ENCODE data around the gene NUBP1. TPM values are rescaled to one million over a fixed set of nuclear protein-coding genes. Genes with fewer than 3 reads are reported as not detected.
A peak's percentile ranks its signal among the peaks of the same experiment; 100 is the strongest.

NUBP1 gene
- 10 to 100 TPM; 18.0 to 29.4 (median 25.1) TPM for total RNA-seq (2021; fragmentation: NEBNext Ultra II Directional; extraction: Animal tissue kit (Norgen Biotek cat#: 25700))
- long read RNA-seq, transcript NUBP1-201 (11 exons, 1,228 nt) = major isoform, 16 of 27 reads
- long read RNA-seq, partial matches to known transcripts = 4 of 27 reads
- long read RNA-seq, other reads (novel, unspliced or antisense) = 7 of 27 reads

- no peaks in the 10 kb centered on the region; the same call in 1 of the 2 replicates for H3K27me3 Mint-ChIP-seq (ENCODE audit: insufficient read depth)
Observed at GRCh38 chr16:10743610-10744369, at the start of gene NUBP1. NUBP1 (plus strand) TSS chr16:10743842; CDS start chr16:10743864, 22 bp downstream.

DNA sequence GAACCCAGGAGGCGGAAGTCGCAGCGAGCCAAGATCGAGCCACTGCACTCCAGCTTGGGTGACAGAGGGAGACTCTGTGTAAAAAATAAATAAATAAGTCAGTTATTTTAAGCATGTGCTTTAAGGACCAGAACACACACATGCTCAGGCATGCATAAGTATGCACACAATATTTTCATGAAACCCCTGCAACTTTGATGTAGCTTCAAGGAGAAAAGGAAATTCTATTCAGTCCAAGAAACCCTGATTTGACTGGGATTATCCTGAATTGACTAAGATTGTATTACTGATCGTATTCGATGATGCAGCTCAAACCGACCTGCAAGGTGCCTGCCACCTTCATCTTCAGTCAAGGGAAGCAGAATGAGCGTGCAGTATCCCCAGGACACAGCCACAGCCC, 49.8 kb upstream of the NUBP1 start:
- Mint-ChIP-seq H3K27me3 (ENCODE audit: insufficient read depth) (peaks cover 7% of the 10 kb centered on the region), H3K4me1 (ENCODE audit: low read depth) (no peaks in the 10 kb centered on the region), H3K27ac (no peak overlapping the region), H3K36me3 (ENCODE audit: low read depth) (no peaks in the 10 kb centered on the region), H3K9me3 (no peaks in the 10 kb centered on the region), H3K4me3 (no peak overlapping the region)
- TF ChIP-seq CTCF (IDR thresholded peaks at IDR 0.05) = no peak
- DNase-seq = no peak

More at GRCh38 chr16:10743610-10744369, at the start of gene NUBP1:
- DNase-seq = peak; percentile 96
- TF ChIP-seq CTCF (IDR thresholded peaks at IDR 0.05) = no peak
- Mint-ChIP-seq H3K9me3 (no peaks in the 10 kb centered on the region), H3K4me1 (ENCODE audit: low read depth) (peaks cover 41% of the 10 kb centered on the region), H3K36me3 (ENCODE audit: low read depth) (peaks cover 4% of the 10 kb centered on the region; the same call in 1 of the 2 replicates), H3K4me3 (peak within 1 kb of the TSS; percentile 93), H3K27ac (peak within 1 kb of the TSS; percentile 100)

DNA sequence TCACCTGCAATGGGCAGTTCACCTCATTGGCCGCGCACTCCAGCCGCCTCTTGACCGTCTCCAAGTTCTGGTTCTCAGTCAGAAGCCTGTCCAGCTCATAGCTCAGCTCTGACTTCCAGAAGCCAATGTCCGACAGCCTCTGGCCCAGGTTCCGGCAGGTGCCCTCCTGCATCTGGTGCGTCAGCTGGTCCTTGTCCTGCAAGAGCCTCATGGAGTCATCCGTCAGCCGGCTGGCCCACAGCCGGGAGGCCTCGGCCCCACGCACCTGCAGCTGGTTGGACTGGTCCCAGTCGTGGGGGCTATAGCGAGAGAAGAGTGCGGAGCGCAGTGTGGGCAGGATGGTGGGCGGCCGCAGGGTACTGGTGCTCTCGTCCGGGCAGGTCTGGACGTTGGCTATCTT, 49.3 kb upstream of the NUBP1 start:
- Mint-ChIP-seq H3K27ac (no peak overlapping the region), H3K4me1 (ENCODE audit: low read depth) (no peaks in the 10 kb centered on the region), H3K27me3 (ENCODE audit: insufficient read depth) (peaks cover 7% of the 10 kb centered on the region), H3K4me3 (no peak overlapping the region), H3K9me3 (no peaks in the 10 kb centered on the region), H3K36me3 (ENCODE audit: low read depth) (no peaks in the 10 kb centered on the region)
- TF ChIP-seq CTCF (IDR thresholded peaks at IDR 0.05) = no peak
- no peak for DNase-seq

GRCh38 chr16:10694830-10695229, 48.8 kb upstream of the NUBP1 start, which contains the start of gene TEKT5:
TEKT5 (minus strand) TSS chr16:10694930; CDS start chr16:10694873, 57 bp downstream.
- no peak for TF ChIP-seq CTCF (IDR thresholded peaks at IDR 0.05)
- Mint-ChIP-seq H3K9me3 (no peaks in the 10 kb centered on the region), H3K27me3 (ENCODE audit: insufficient read depth) (peaks cover 7% of the 10 kb centered on the region), H3K4me3 (no peak within 1 kb of the TSS), H3K36me3 (ENCODE audit: low read depth) (no peaks in the 10 kb centered on the region), H3K27ac (no peak within 1 kb of the TSS), H3K4me1 (ENCODE audit: low read depth) (no peaks in the 10 kb centered on the region)
- no peak for DNase-seq

DNA sequence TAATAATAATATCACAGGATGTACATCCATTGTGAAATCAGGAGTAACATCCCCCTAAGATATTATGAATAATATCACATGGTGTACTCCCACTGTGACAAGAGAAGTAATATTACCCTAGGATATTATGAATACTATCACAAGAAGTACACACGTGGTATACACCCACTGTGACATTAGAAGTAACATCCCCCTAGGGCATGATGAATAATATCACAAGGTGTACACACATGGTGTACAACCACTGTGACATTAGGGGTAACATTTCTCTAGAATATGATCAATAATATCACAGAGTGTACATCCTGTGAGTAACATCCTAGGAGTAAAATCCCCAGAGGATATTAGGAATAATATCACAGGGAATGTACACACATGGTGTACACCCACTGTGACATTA, 43.9 kb upstream of the NUBP1 start:
- DNase-seq = no peak
- Mint-ChIP-seq H3K27me3 (ENCODE audit: insufficient read depth) (peaks cover 4% of the 10 kb centered on the region; the same call in 1 of the 2 replicates), H3K4me3 (no peak overlapping the region), H3K9me3 (no peaks in the 10 kb centered on the region), H3K36me3 (ENCODE audit: low read depth) (no peaks in the 10 kb centered on the region), H3K4me1 (ENCODE audit: low read depth) (no peaks in the 10 kb centered on the region), H3K27ac (no peak overlapping the region)
- TF ChIP-seq CTCF (IDR thresholded peaks at IDR 0.05) = no peak

All from HFFc6 (cell line).